HepG2 (cell line): ENCODE results near the gene TMEM217. TPM values are rescaled to one million over a fixed set of nuclear protein-coding genes. Genes with fewer than 3 reads are reported as not detected.

ENCODE experiments used
- ATAC-seq: fragments of 200-7000 bp; cut with Tn5 transposase; 3 replicates; pipeline ENCODE4 v1.9.1; 2020; ENCODE audit warnings: mild to moderate bottlenecking, moderate library complexity
- BruUV-seq: library from RNA; stranded (reverse); fragments of 400-500 nt; replicated peaks from 2 replicates; lab custom pipeline; 2021; lab: Mats Ljungman, UMichigan
- CTCF ChIA-PET: fragments of 300-600 bp; formaldehyde crosslinking; extraction: SDS; loops from one replicate; lab custom pipeline; 2021; ENCODE audit warnings: low total read pairs, inconsistent platforms, low intra/inter-chr PET ratio; lab: Yijun Ruan, JAX
- POLR2A ChIA-PET: fragments of 350-600 bp; sonication (Branson Sonifier 250); formaldehyde crosslinking; loops from one replicate; lab custom pipeline; 2020; ENCODE audit warnings: antibody characterized with exemption, inconsistent platforms; lab: Yijun Ruan, JAX
- DNase-seq: peaks from one replicate; pipeline ENCODE4 v3.0.0-alpha.2; 2015; ENCODE audit warnings: low spot score
- FAIRE-seq: peaks from 3 replicates; lab custom pipeline; 2011; peaks lifted over from hg19 to GRCh38; lab: Jason Lieb, UNC
- H2AFZ ChIP-seq: one replicate; pipeline ENCODE4 v1.6.1; 2011; ENCODE audit warnings: low read length, inconsistent platforms
- H3K27ac ChIP-seq: fragments of 300-600 bp; 3 replicates; pipeline ENCODE4 v1.8.0; 2011; ENCODE audit warnings: mixed run types, mild to moderate bottlenecking, mixed read lengths, low read length, inconsistent platforms; ENCODE audit not compliant: insufficient read depth; ENCODE audit errors: extremely low read length
- H3K27me3 ChIP-seq, 2 experiments: fragments of 200-600 bp in 1 of 2; 2 replicates in 1 of 2; 3 replicates in 1 of 2; pipeline versions ENCODE4 v1.6.0 to v1.8.0; 2011; ENCODE audit warnings: low read length in 2 of 2, mild to moderate bottlenecking in 2 of 2, moderate library complexity in 2 of 2, inconsistent platforms in 1 of 2; ENCODE audit not compliant: insufficient read depth in 2 of 2, control insufficient read depth in 1 of 2
- H3K36me3 ChIP-seq, 2 experiments: fragments of 200-600 bp in 1 of 2; replicated peaks in 1 of 2; 2 replicates in 1 of 2; 3 replicates in 1 of 2; pipeline versions ENCODE4 v1.5.1 to v1.8.0; 2011; ENCODE audit warnings: low read length in 2 of 2, inconsistent platforms in 1 of 2; ENCODE audit not compliant: insufficient read depth in 2 of 2, control insufficient read depth in 1 of 2
- H3K4me1 ChIP-seq: 2 replicates; pipeline ENCODE4 v1.5.1; 2012; ENCODE audit warnings: low read length, inconsistent platforms; ENCODE audit not compliant: insufficient read depth
- H3K4me2 ChIP-seq: 2 replicates; pipeline ENCODE4 v1.6.0; 2011; ENCODE audit warnings: low read depth, low read length, inconsistent platforms
- H3K4me3 ChIP-seq, 3 experiments: fragments of 200-600 bp in 1 of 3; sonication (generic), shearing (Covaris generic) in 1 of 3; replicated peaks in 1 of 3; 2 replicates each; pipeline ENCODE4 v1.5.1; 2011 to 2016; ENCODE audit warnings: low read length in 3 of 3, inconsistent platforms in 2 of 3, low read depth in 2 of 3, mild to moderate bottlenecking in 2 of 3, control low read depth in 1 of 3, mixed read lengths in 1 of 3; ENCODE audit not compliant: insufficient read depth in 1 of 3
- H3K79me2 ChIP-seq: one replicate; pipeline ENCODE4 v1.6.1; 2011; ENCODE audit warnings: low read length, inconsistent platforms; ENCODE audit not compliant: insufficient read depth
- H3K9ac ChIP-seq: 2 replicates; pipeline ENCODE4 v1.6.0; 2011; ENCODE audit warnings: mild to moderate bottlenecking, low read depth, low read length, inconsistent platforms; ENCODE audit not compliant: insufficient read depth
- H3K9me3 ChIP-seq: 2 replicates; pipeline ENCODE4 v1.5.1; 2012; ENCODE audit warnings: mild to moderate bottlenecking, low read length
- H4K20me1 ChIP-seq: 2 replicates; pipeline ENCODE4 v1.6.0; 2011; ENCODE audit warnings: inconsistent platforms, mild to moderate bottlenecking, low read length, moderate library complexity; ENCODE audit not compliant: insufficient read depth
- ATF7 ChIP-seq, 2 experiments: fragments of 450-650 bp in 1 of 2; sonication (generic) in 1 of 2; formaldehyde crosslinking in 1 of 2; IDR thresholded peaks; 2 replicates each; pipeline versions ENCODE4 v1.4.0 to v1.6.1; 2016 to 2020; ENCODE audit warnings: antibody characterized with exemption in 1 of 2, mild to moderate bottlenecking in 1 of 2, missing genetic modification reagents in 1 of 2
- CREB1 ChIP-seq, 2 experiments: fragments of 450-650 bp in 1 of 2; IDR thresholded peaks; 2 replicates each; pipeline ENCODE4 v1.6.1; 2016 to 2017; ENCODE audit warnings: control low read depth in 1 of 2, mild to moderate bottlenecking in 1 of 2, missing compliant biosample characterization in 1 of 2, missing genetic modification characterization in 1 of 2
- KDM4B ChIP-seq: sonication (generic); formaldehyde crosslinking; IDR thresholded peaks from 2 replicates; pipeline ENCODE4 v1.4.0; 2020; ENCODE audit warnings: missing genetic modification reagents
- RFXAP ChIP-seq: sonication (generic); formaldehyde crosslinking; IDR thresholded peaks from 2 replicates; pipeline ENCODE4 v1.4.0; 2020; ENCODE audit warnings: missing genetic modification reagents, borderline replicate concordance
- ZNF17 ChIP-seq: sonication (generic); formaldehyde crosslinking; IDR thresholded peaks from 2 replicates; pipeline ENCODE4 v1.5.0; 2020; ENCODE audit warnings: mild to moderate bottlenecking, missing genetic modification reagents
- ZNF670 ChIP-seq: sonication (generic); formaldehyde crosslinking; IDR thresholded peaks from 2 replicates; pipeline ENCODE4 v1.8.0; 2022; ENCODE audit warnings: mild to moderate bottlenecking, missing genetic modification reagents, borderline replicate concordance
- WGBS: methylation state at CpG from one replicate; pipeline ENCODE4 v1.1.6; 2017; ENCODE audit warnings: low lambda C conversion rate; 5-methylcytosine and 5-hydroxymethylcytosine counted together
- in situ Hi-C: cut with HindIII; loops from 2 replicates; pipeline ENCODE4 v1.10.0; 2017; ENCODE audit warnings: low pct_unique_long_range_greater_than_20kb; ENCODE audit not compliant: extremely low pct_ligation_motif_present
- intact Hi-C: fragments of 100-400 bp; cut with micrococcal nuclease; formaldehyde crosslinking; loops from one replicate; pipeline ENCODE4 v1.10.0; 2022; ENCODE audit not compliant: unreplicated experiment
- polyA plus RNA-seq, 8 experiments: library from polyadenylated mRNA; depleted of rRNA in 3 of 8; stranded (reverse) in 7 of 8; unstranded in 1 of 8; fragments of >200 nt; fragmentation: Illumina TruSeq in 4 of 8; extraction: Trizol in 4 of 8; gene quantifications; 2 replicates each; pipeline versions ENCODE4 v1.2.1 to v1.2.3, GENCODE V29; 2011 to 2016; ENCODE audit warnings: low read depth in 4 of 8, missing spikeins in 1 of 8, mixed read lengths in 1 of 8; ENCODE audit not compliant: insufficient read depth in 1 of 8
- total RNA-seq, 5 experiments: library from RNA; depleted of rRNA; stranded (reverse); fragments of >200 nt; fragmentation: Illumina TruSeq; extraction: Trizol; gene quantifications; 2 replicates each; pipeline ENCODE4 v1.2.3, GENCODE V29; 2016; ENCODE audit warnings: low read depth in 1 of 5
- TF ChIP-seq, protein P1 (sequence below): sonication (generic); formaldehyde crosslinking; IDR thresholded peaks from 2 replicates; pipeline ENCODE4 v1.8.1; 2023; ENCODE audit warnings: mild to moderate bottlenecking, missing genetic modification reagents
- TF ChIP-seq, protein P2 (sequence below): sonication (generic); formaldehyde crosslinking; IDR thresholded peaks from 2 replicates; pipeline ENCODE4 v1.5.1; 2020; ENCODE audit warnings: mild to moderate bottlenecking, moderate library complexity, missing genetic modification reagents
- TF ChIP-seq, protein P3 (sequence below): sonication (generic); formaldehyde crosslinking; IDR thresholded peaks from 2 replicates; pipeline ENCODE4 v1.8.0; 2022; ENCODE audit warnings: low read depth, missing genetic modification reagents
- TF ChIP-seq, protein P4 (sequence below): sonication (generic); formaldehyde crosslinking; IDR thresholded peaks from 2 replicates; pipeline ENCODE4 v1.8.1; 2023; ENCODE audit warnings: mild to moderate bottlenecking, inconsistent platforms, moderate library complexity, missing genetic modification reagents, borderline replicate concordance
- TF ChIP-seq, protein P5 (sequence below): fragments of 450-650 bp; IDR thresholded peaks from 2 replicates; pipeline ENCODE4 v1.6.1; 2017

TMEM217 gene
- total and polyA plus RNA-seq, 2 of the 13 experiments (the other 11 are each of a cell fraction or from before 2014, with no cell fraction given) = 2.3 to 3.4 TPM

DNA sequence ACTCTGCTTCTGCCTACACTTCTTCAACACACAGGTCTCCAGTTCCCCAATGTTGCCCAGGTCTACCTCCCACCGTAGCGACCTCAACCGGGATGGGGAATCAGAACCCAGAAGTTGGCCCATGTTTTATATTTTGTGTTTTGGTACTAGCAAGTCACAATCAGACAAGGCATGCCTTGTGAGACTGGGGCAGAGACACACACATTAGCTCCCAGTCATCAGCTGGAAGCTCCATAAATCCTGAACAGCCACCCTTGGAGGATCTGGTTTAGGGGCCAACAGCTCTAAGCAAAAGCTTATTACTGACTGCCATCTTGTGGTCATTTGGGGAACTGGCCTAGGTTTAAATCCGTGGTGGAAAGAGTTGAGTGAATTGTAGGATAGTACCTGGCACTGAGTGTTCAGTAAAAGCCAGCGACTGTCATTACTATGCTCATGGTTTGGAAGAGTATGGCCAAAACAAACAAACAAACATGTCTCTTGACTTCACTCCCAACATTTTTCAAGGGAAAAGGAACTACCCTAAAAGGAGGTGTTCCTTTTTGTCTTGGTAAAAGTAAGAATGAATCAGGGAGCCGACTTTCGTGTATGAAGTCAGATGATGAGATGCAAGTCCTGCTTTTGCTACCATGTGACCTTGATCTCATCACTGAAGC, 47.5 kb downstream of the TMEM217 start (continued):
- TF ChIP-seq, protein P1, sequence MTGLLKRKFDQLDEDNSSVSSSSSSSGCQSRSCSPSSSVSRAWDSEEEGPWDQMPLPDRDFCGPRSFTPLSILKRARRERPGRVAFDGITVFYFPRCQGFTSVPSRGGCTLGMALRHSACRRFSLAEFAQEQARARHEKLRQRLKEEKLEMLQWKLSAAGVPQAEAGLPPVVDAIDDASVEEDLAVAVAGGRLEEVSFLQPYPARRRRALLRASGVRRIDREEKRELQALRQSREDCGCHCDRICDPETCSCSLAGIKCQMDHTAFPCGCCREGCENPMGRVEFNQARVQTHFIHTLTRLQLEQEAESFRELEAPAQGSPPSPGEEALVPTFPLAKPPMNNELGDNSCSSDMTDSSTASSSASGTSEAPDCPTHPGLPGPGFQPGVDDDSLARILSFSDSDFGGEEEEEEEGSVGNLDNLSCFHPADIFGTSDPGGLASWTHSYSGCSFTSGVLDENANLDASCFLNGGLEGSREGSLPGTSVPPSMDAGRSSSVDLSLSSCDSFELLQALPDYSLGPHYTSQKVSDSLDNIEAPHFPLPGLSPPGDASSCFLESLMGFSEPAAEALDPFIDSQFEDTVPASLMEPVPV (CRISPR knock-in tag) = no peak

DNA sequence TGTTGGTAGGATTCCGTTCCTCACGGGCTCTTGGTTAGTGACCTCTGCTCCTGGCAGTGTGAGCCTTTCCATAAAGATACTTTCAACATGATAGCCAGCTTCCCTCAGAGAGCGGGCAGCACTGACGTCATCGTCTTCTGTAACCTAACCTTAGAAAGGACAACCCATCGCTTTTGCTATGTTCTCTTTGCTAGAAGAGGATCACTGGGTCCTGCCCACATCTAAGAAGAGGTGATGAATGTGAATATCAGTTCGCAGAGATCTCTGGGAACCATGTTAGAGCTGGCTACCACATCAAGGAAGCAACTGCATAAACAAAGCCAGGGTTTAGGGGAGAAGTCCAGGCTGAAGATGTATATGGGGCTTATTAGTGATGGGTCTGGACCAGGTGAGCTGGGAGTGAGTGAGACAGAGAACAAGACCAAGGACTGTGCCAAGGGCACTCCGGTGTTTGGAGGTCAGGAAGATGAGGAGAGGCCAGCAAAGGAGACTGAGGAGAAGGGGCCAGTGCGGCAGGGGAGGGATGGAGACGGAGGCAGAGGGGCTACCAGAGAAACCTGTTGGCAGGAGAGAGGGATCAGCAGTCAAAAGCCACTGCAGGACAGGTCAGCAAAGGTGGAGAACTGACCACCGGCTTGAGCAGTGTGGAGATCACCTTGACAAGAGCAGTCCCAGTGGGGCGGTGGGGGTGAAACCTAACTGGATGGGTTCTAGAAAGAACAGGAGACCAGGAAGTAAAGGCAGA, 48.3 kb downstream of the TMEM217 start:
- CTCF ChIA-PET = interaction anchor here (0.9 to 10.6 kb wide), 9 partner anchors 38 to 443 kb away, joined by 3 to 268 read pairs (median 9); partner anchors contain the start of gene C6orf89
- POLR2A ChIA-PET = interaction anchor here (0.6 to 2.3 kb wide), 10 partner anchors 14 to 192 kb away, joined by 3 to 7 read pairs (median 4); no protein-coding TSS in a partner anchor
- Histone ChIP-seq H3K9ac (no peak overlapping the region), H3K4me2 (no peak overlapping the region), H3K27me3 (peaks cover 5 to 22% of the 10 kb centered on the region in 2 experiments; a peak in 3 of 5 replicates), H3K79me2 (no peaks in the 10 kb centered on the region), H3K36me3 (no peaks in the 10 kb centered on the region), H3K9me3 (no peaks in the 10 kb centered on the region), H3K4me1 (peaks cover 19% of the 10 kb centered on the region), H3K4me3 (no peak overlapping the region), H2AFZ (no peak overlapping the region), H4K20me1 (no peaks in the 10 kb centered on the region), H3K27ac (no peak overlapping the region)
- FAIRE-seq (no peak), ATAC-seq (no peak), DNase-seq (no peak)
- BruUV-seq = no TSS peak
- intact Hi-C loops = loop anchor here (1.0 kb wide), 4 partner anchors 158 to 324 kb away; partner anchors contain the start of gene C6orf89
- WGBS = 38% methylated on average over 12 of the region's 12 CpGs
- in situ Hi-C loops = loop anchor here (5.0 to 10.0 kb wide), 4 partner anchors 157 to 442 kb away; partner anchors contain the start of gene C6orf89
- TF ChIP-seq, protein P2, sequence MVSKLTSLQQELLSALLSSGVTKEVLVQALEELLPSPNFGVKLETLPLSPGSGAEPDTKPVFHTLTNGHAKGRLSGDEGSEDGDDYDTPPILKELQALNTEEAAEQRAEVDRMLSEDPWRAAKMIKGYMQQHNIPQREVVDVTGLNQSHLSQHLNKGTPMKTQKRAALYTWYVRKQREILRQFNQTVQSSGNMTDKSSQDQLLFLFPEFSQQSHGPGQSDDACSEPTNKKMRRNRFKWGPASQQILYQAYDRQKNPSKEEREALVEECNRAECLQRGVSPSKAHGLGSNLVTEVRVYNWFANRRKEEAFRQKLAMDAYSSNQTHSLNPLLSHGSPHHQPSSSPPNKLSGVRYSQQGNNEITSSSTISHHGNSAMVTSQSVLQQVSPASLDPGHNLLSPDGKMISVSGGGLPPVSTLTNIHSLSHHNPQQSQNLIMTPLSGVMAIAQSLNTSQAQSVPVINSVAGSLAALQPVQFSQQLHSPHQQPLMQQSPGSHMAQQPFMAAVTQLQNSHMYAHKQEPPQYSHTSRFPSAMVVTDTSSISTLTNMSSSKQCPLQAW = 0 out of 2 replicates have a peak, but pooled peaks have one; percentile 5
- no peak for TF ChIP-seq ZNF17 (CRISPR knock-in tag)
- TF ChIP-seq, protein P3, sequence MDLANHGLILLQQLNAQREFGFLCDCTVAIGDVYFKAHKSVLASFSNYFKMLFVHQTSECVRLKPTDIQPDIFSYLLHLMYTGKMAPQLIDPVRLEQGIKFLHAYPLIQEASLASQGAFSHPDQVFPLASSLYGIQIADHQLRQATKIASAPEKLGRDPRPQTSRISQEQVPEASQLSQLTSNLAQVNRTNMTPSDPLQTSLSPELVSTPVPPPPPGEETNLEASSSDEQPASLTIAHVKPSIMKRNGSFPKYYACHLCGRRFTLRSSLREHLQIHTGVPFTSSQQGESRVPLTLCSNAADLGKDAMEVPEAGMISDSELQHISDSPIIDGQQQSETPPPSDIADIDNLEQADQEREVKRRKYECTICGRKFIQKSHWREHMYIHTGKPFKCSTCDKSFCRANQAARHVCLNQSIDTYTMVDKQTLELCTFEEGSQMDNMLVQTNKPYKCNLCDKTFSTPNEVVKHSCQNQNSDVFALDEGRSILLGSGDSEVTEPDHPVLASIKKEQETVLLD = no peak
- peak; percentile 96 for TF ChIP-seq ATF7 (IDR thresholded peaks at IDR 0.05)
- TF ChIP-seq ATF7 (CRISPR knock-in tag; IDR thresholded peaks at IDR 0.05) = no peak
- TF ChIP-seq KDM4B (CRISPR knock-in tag) = no peak
- TF ChIP-seq, protein P4, sequence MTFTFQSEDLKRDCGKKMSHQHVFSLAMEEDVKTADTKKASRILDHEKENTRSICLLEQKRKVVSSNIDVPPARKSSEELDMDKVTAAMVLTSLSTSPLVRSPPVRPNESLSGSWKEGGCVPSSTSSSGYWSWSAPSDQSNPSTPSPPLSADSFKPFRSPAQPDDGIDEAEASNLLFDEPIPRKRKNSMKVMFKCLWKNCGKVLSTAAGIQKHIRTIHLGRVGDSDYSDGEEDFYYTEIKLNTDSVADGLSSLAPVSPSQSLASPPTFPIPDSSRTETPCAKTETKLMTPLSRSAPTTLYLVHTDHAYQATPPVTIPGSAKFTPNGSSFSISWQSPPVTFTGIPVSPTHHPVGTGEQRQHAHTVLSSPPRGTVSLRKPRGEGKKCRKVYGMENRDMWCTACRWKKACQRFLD (CRISPR knock-in tag) = no peak
- peak; percentile 91 for TF ChIP-seq CREB1 (IDR thresholded peaks at IDR 0.05)
- no peak for TF ChIP-seq CREB1 (CRISPR knock-in tag; IDR thresholded peaks at IDR 0.05)
- TF ChIP-seq, protein P5, sequence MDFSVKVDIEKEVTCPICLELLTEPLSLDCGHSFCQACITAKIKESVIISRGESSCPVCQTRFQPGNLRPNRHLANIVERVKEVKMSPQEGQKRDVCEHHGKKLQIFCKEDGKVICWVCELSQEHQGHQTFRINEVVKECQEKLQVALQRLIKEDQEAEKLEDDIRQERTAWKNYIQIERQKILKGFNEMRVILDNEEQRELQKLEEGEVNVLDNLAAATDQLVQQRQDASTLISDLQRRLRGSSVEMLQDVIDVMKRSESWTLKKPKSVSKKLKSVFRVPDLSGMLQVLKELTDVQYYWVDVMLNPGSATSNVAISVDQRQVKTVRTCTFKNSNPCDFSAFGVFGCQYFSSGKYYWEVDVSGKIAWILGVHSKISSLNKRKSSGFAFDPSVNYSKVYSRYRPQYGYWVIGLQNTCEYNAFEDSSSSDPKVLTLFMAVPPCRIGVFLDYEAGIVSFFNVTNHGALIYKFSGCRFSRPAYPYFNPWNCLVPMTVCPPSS = no peak
- TF ChIP-seq ZNF670 (CRISPR knock-in tag) = no peak
- no peak for TF ChIP-seq RFXAP
